Body of pancreas (tissue), 4 donors: ENCODE results near the gene SPIRE2.

Experiments
- CTCF ChIP-seq, 7 experiments: fragments of 450-650 bp in 4 of 7; fragments of 200-600 bp in 3 of 7; sonication (generic) in 3 of 7; IDR thresholded peaks; one replicate each; pipeline ENCODE4 v1.5.1; 2016 to 2019; ENCODE audit warnings: antibody characterized with exemption in 7 of 7
- POLR2A ChIP-seq, 3 donors: fragments of 450-650 bp; IDR thresholded peaks; one replicate each; pipeline ENCODE4 v1.6.1; 2016; ENCODE audit warnings: antibody characterized with exemption in 3 of 3, mild to moderate bottlenecking in 2 of 3

DNA sequence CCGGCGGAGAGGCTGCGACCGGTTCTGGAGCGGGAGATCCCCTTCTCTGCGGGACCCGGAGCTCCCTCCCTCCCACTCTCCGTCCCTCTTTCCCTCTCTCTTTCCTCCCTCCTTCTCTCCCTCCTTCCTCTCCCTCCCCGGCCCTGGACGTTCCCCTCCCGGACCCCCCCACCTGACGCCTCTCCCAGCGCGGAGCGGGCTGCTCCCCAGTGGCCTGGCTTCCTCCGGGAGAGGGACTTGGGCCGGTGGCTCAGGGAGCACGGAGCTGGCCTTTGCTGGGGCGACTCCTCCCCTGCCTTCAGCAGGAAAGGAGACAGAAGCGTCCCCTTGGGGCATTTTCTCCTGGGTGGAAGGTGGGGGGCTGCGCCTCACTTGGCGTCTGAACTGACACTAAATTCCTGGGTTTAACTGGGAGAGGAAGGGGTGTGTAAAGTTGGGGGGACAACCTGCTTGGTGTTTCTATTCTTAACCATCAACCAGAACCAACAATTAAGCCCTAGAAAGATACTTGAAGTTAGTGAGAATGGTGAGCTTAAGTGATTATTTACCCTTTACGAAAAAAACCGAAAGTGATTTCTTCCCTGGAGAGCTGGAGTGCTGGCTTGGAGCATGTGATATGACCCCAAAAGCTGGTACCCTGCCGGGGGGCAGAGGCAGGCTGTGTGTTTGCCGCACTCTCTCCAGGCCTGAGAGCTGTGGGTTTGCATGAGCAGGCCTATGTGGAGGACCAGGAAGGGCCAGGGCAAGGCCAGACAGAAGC, 775 bp downstream of the SPIRE2 start:
- TF ChIP-seq CTCF (IDR thresholded peaks at IDR 0.05) (no peak), POLR2A (IDR thresholded peaks at IDR 0.05) (no peak)
